Neural progenitor cell (in vitro differentiated cells): ENCODE measurements around the gene CHRM3.

Experiments
- CTCF ChIP-seq: fragments of 200-600 bp; sonication (generic); IDR thresholded peaks from 2 replicates; pipeline ENCODE4 v1.5.1; 2017; ENCODE audit warnings: antibody characterized with exemption, mild to moderate bottlenecking
- EZH2 ChIP-seq: fragments of 200-600 bp; sonication (generic); IDR thresholded peaks from 2 replicates; pipeline ENCODE4 v1.6.1; 2017; ENCODE audit warnings: antibody characterized with exemption, mild to moderate bottlenecking, moderate library complexity
- EZH2phosphoT487 ChIP-seq: fragments of 200-600 bp; sonication (generic); IDR thresholded peaks from 2 replicates; pipeline ENCODE4 v1.6.1; 2017; ENCODE audit warnings: antibody characterized with exemption

GRCh38 chr1:239428120-239428710 is 41.8 kb downstream of the CHRM3 start:
- TF ChIP-seq EZH2 = no peak
- no peak for TF ChIP-seq CTCF
- no peak for TF ChIP-seq EZH2phosphoT487
